Measurements from ENCODE around the gene TNFAIP8.

Gene TNFAIP8

DNA sequence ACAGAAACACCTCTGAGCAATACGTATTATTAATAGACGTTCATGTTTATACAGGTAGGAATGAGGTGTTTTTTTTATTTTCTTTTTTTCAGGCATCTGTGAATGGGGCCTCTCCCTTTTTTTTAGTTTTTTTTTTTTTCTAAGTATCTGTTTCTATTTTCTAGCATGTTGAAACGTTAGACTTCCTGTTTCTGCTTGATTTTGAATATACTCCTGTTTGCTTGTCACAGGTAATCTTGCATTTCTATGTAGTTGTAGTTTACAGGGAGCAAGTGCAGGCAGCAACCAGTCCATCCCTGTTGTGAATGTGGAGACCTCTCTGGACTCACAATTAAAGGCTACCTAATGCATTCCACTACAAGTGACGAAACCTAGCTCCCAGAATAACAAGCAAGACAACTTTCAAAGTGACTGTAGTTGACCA is 22.8 kb upstream of the TNFAIP8 start:
- H3K4me2 ChIP-seq (ENCODE audit: low read length), result peak overlapping the region; percentile 83
- TF ChIP-seq EZH2phosphoT487 (IDR thresholded peaks at IDR 0.05; ENCODE audit: low read depth), result no peak
- TF ChIP-seq, protein P1, sequence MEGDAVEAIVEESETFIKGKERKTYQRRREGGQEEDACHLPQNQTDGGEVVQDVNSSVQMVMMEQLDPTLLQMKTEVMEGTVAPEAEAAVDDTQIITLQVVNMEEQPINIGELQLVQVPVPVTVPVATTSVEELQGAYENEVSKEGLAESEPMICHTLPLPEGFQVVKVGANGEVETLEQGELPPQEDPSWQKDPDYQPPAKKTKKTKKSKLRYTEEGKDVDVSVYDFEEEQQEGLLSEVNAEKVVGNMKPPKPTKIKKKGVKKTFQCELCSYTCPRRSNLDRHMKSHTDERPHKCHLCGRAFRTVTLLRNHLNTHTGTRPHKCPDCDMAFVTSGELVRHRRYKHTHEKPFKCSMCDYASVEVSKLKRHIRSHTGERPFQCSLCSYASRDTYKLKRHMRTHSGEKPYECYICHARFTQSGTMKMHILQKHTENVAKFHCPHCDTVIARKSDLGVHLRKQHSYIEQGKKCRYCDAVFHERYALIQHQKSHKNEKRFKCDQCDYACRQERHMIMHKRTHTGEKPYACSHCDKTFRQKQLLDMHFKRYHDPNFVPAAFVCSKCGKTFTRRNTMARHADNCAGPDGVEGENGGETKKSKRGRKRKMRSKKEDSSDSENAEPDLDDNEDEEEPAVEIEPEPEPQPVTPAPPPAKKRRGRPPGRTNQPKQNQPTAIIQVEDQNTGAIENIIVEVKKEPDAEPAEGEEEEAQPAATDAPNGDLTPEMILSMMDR (IDR thresholded peaks at IDR 0.05; ENCODE audit: low read depth, low read length), result no peak
- H3K27me3 ChIP-seq (ENCODE audit: low read depth, low read length), result no peaks in the 10 kb centered on the region
- H3K4me3 ChIP-seq (ENCODE audit: low read length), result peak overlapping the region; percentile 59
- peak overlapping the region; percentile 58 for H3K27ac ChIP-seq (ENCODE audit: low read length)
- peaks cover 38% of the 10 kb centered on the region for H3K79me2 ChIP-seq (ENCODE audit: low read length)
- H3K4me1 ChIP-seq (ENCODE audit: low read length), result peaks cover 50% of the 10 kb centered on the region
- no peaks in the 10 kb centered on the region for H3K9me3 ChIP-seq (ENCODE audit: insufficient read depth, low read length)
- H4K20me1 ChIP-seq (ENCODE audit: insufficient read depth, low read length), result no peaks in the 10 kb centered on the region
- peak overlapping the region; percentile 32 for H3K9ac ChIP-seq (ENCODE audit: low read length)
- peaks cover 3% of the 10 kb centered on the region for H3K36me3 ChIP-seq (replicated peaks; ENCODE audit: low read depth, low read length)
- no peak overlapping the region for H2AFZ ChIP-seq (ENCODE audit: low read depth, low read length)

DNA sequence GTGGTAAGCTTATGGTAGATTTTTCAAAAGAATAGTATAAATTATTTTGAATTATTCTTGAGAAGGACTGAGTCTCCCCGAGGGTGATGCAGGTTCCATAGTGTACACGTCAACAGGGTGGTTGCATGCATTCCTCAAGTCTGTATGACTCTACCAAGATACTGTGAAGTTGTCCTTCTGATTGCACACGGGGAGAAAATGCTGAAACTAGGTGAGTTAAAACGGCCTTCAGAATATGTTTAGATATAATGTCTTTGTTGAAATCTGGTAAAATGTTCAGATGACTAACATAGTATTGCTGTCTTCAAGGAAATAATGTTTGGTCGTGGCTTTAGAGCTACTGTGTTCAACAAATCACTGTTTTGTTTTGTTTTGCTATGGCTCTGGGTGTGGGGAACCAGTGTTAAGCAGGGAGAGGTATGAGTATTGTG is 22.4 kb upstream of the TNFAIP8 start:
- no peaks in the 10 kb centered on the region for H4K20me1 ChIP-seq (ENCODE audit: insufficient read depth, low read length)
- H3K4me2 ChIP-seq (ENCODE audit: low read length), result peak overlapping the region; percentile 83
- H3K9me3 ChIP-seq (ENCODE audit: insufficient read depth, low read length), result no peaks in the 10 kb centered on the region
- TF ChIP-seq EZH2phosphoT487 (IDR thresholded peaks at IDR 0.05; ENCODE audit: low read depth), result no peak
- TF ChIP-seq, protein P1 (IDR thresholded peaks at IDR 0.05; ENCODE audit: low read depth, low read length), result no peak
- H3K27ac ChIP-seq (ENCODE audit: low read length), result peak overlapping the region; percentile 58
- peaks cover 3% of the 10 kb centered on the region for H3K36me3 ChIP-seq (replicated peaks; ENCODE audit: low read depth, low read length)
- H3K27me3 ChIP-seq (ENCODE audit: low read depth, low read length), result no peaks in the 10 kb centered on the region
- no peak overlapping the region for H2AFZ ChIP-seq (ENCODE audit: low read depth, low read length)
- H3K79me2 ChIP-seq (ENCODE audit: low read length), result peaks cover 42% of the 10 kb centered on the region
- peak overlapping the region; percentile 59 for H3K4me3 ChIP-seq (ENCODE audit: low read length)
- peak overlapping the region; percentile 32 for H3K9ac ChIP-seq (ENCODE audit: low read length)
- peaks cover 54% of the 10 kb centered on the region for H3K4me1 ChIP-seq (ENCODE audit: low read length)

DNA sequence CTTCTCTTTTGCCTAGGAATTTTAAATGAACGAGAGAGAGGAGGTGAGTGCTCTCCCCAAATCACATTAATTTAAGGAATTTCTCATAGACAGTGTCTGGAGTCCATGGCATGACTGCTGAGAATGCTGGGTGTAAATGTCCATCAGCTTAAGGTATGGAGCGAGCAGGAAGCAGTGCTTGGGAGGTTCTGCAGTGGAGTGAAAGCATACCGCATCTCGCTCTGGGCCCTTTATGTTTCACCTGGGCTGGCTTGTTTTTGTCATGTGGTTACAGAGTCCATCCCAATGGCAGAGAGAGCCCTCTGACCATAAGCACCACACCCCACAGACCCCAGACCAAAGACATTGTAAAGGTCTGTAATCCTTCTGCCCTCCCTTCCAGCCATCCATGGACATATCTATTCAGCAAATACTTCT is 20.6 kb upstream of the TNFAIP8 start:
- no peak overlapping the region for H2AFZ ChIP-seq (ENCODE audit: low read depth, low read length)
- no peak for TF ChIP-seq EZH2phosphoT487 (IDR thresholded peaks at IDR 0.05; ENCODE audit: low read depth)
- TF ChIP-seq, protein P1 (IDR thresholded peaks at IDR 0.05; ENCODE audit: low read depth, low read length), result no peak
- no peaks in the 10 kb centered on the region for H4K20me1 ChIP-seq (ENCODE audit: insufficient read depth, low read length)
- H3K79me2 ChIP-seq (ENCODE audit: low read length), result peaks cover 56% of the 10 kb centered on the region
- H3K9me3 ChIP-seq (ENCODE audit: insufficient read depth, low read length), result no peaks in the 10 kb centered on the region
- peaks cover 73% of the 10 kb centered on the region for H3K4me1 ChIP-seq (ENCODE audit: low read length)
- H3K27ac ChIP-seq (ENCODE audit: low read length), result no peak overlapping the region
- no peak overlapping the region for H3K9ac ChIP-seq (ENCODE audit: low read length)
- no peak overlapping the region for H3K4me2 ChIP-seq (ENCODE audit: low read length)
- H3K27me3 ChIP-seq (ENCODE audit: low read depth, low read length), result no peaks in the 10 kb centered on the region
- H3K36me3 ChIP-seq (replicated peaks; ENCODE audit: low read depth, low read length), result peaks cover 3% of the 10 kb centered on the region
- no peak overlapping the region for H3K4me3 ChIP-seq (ENCODE audit: low read length)

DNA sequence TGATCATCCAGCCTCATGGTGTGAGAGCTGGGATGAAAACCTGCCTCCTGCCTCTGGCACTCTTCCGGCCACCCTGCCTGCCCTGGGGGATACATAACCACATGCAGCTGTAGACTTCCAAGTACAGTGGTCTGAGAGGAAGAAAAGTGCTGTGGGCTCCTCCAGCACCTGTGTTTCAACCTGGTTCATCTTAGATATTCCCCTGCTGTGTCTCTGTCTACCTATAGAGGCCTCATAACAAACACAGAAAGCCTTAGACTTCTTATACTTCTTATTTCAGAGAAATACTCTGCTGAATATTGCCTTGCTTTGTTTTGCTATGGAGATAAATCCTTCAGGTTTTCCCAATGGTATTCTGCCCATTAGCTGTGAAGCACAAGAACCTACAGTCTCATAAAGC is 19.6 kb upstream of the TNFAIP8 start:
- Histone ChIP-seq H2AFZ (ENCODE audit: low read depth, low read length) (no peak overlapping the region), H3K9me3 (ENCODE audit: insufficient read depth, low read length) (no peaks in the 10 kb centered on the region), H4K20me1 (ENCODE audit: insufficient read depth, low read length) (no peaks in the 10 kb centered on the region), H3K4me3 (ENCODE audit: low read length) (no peak overlapping the region), H3K79me2 (ENCODE audit: low read length) (peaks cover 58% of the 10 kb centered on the region), H3K4me2 (ENCODE audit: low read length) (no peak overlapping the region), H3K27ac (ENCODE audit: low read length) (no peak overlapping the region), H3K4me1 (ENCODE audit: low read length) (peaks cover 83% of the 10 kb centered on the region), H3K27me3 (ENCODE audit: low read depth, low read length) (no peaks in the 10 kb centered on the region), H3K9ac (ENCODE audit: low read length) (no peak overlapping the region; the same call in 1 of the 2 replicates), H3K36me3 (replicated peaks; ENCODE audit: low read depth, low read length) (peaks cover 3% of the 10 kb centered on the region)
- TF ChIP-seq, protein P1 (IDR thresholded peaks at IDR 0.05; ENCODE audit: low read depth, low read length), result no peak
- TF ChIP-seq EZH2phosphoT487 (IDR thresholded peaks at IDR 0.05; ENCODE audit: low read depth), result no peak

All from OCI-LY3 (cell line).